K562 (cell line): ENCODE measurements around the gene PDE6B. TPM values are rescaled to one million over a fixed set of nuclear protein-coding genes. Genes with fewer than 3 reads are reported as not detected.

ENCODE experiments used
- ARNT ChIP-seq, 2 experiments: fragments of 450-650 bp; IDR thresholded peaks; 2 replicates each; pipeline ENCODE4 v1.6.1; 2016; ENCODE audit warnings: mild to moderate bottlenecking in 1 of 2
- BCOR ChIP-seq: fragments of 450-650 bp; IDR thresholded peaks from 2 replicates; pipeline ENCODE4 v1.6.1; 2016
- CREB3 ChIP-seq: fragments of 450-650 bp; conservative IDR thresholded peaks from 2 replicates; pipeline ENCODE4 v1.6.1; 2016; ENCODE audit warnings: missing genetic modification characterization, low read depth, mild to moderate bottlenecking, missing compliant biosample characterization, moderate library complexity
- CTBP1 ChIP-seq: fragments of 450-650 bp; IDR thresholded peaks from 2 replicates; pipeline ENCODE4 v1.6.1; 2016; ENCODE audit warnings: borderline replicate concordance
- FIP1L1 ChIP-seq: fragments of 200-400 bp; formaldehyde crosslinking; IDR thresholded peaks from 2 replicates; pipeline ENCODE4 v1.6.1; 2018; ENCODE audit warnings: mild to moderate bottlenecking, low read depth, low read length; ENCODE audit not compliant: poor library complexity, severe bottlenecking
- FOXA1 ChIP-seq: fragments of 450-650 bp; IDR thresholded peaks from 2 replicates; pipeline ENCODE4 v1.6.1; 2016; ENCODE audit warnings: mild to moderate bottlenecking, borderline replicate concordance
- FOXP4 ChIP-seq: sonication (generic); formaldehyde crosslinking; IDR thresholded peaks from 2 replicates; pipeline ENCODE4 v1.8.0; 2022; ENCODE audit warnings: mild to moderate bottlenecking, missing genetic modification reagents, borderline replicate concordance
- HMBOX1 ChIP-seq: sonication (generic); IDR thresholded peaks from 2 replicates; pipeline ENCODE4 v1.6.1; 2016
- KLF6 ChIP-seq: fragments of 250-450 bp; sonication (Bioruptor Pico); IDR thresholded peaks from 2 replicates; pipeline ENCODE4 v1.4.0; 2020; ENCODE audit warnings: mild to moderate bottlenecking, moderate library complexity, borderline replicate concordance
- MEF2D ChIP-seq: conservative IDR thresholded peaks from 2 replicates; pipeline ENCODE4 v1.6.1; 2016; ENCODE audit warnings: low read depth, missing genetic modification characterization, missing compliant biosample characterization
- NCOA2 ChIP-seq, 2 experiments: fragments of 450-650 bp; IDR thresholded peaks; 2 replicates each; pipeline ENCODE4 v1.6.1; 2018; ENCODE audit warnings: mild to moderate bottlenecking in 2 of 2, moderate library complexity in 1 of 2; ENCODE audit not compliant: partially characterized antibody in 2 of 2
- POLR2A ChIP-seq: fragments of 450-650 bp; conservative IDR thresholded peaks from 2 replicates; pipeline ENCODE4 v1.6.1; 2016
- POLR2G ChIP-seq: fragments of 200-400 bp; formaldehyde crosslinking; IDR thresholded peaks from 2 replicates; pipeline ENCODE4 v1.6.1; 2017; ENCODE audit warnings: low read depth, mild to moderate bottlenecking, antibody characterized with exemption, low read length, moderate library complexity
- SLC30A9 ChIP-seq: fragments of 250-450 bp; sonication (Bioruptor Pico); IDR thresholded peaks from 2 replicates; pipeline ENCODE4 v1.8.0; 2022; ENCODE audit warnings: mild to moderate bottlenecking, moderate library complexity
- SMAD1 ChIP-seq: fragments of 150-350 bp; IDR thresholded peaks from 2 replicates; pipeline ENCODE4 v1.6.1; 2014; ENCODE audit warnings: low read length, low read depth; ENCODE audit not compliant: partially characterized antibody
- TCFL5 ChIP-seq: fragments of 250-450 bp; sonication (Bioruptor Pico); conservative IDR thresholded peaks from 2 replicates; pipeline ENCODE4 v1.6.1; 2021; ENCODE audit warnings: mild to moderate bottlenecking, moderate library complexity, matching md5 sums
- TEAD1 ChIP-seq, 2 experiments: fragments of 450-650 bp in 1 of 2; sonication (generic) in 1 of 2; formaldehyde crosslinking; IDR thresholded peaks; 2 replicates each; pipeline versions ENCODE4 v1.4.0 to v1.8.0; 2020 to 2022; ENCODE audit warnings: mild to moderate bottlenecking in 2 of 2, missing genetic modification reagents in 1 of 2
- XRCC3 ChIP-seq: fragments of 450-650 bp; IDR thresholded peaks from 2 replicates; pipeline ENCODE4 v1.6.1; 2017; ENCODE audit warnings: mild to moderate bottlenecking, moderate library complexity
- ZBTB12 ChIP-seq: fragments of 250-450 bp; sonication (Bioruptor Pico); IDR thresholded peaks from 2 replicates; pipeline ENCODE4 v1.4.0; 2020
- ZC3H11A ChIP-seq: IDR thresholded peaks from 2 replicates; pipeline ENCODE4 v1.6.1; 2012; ENCODE audit warnings: low read depth, low read length, improper control_type of control experiment
- ZFX ChIP-seq: sonication (generic); formaldehyde crosslinking; IDR thresholded peaks from 2 replicates; pipeline ENCODE4 v1.8.0; 2022; ENCODE audit warnings: mild to moderate bottlenecking, missing genetic modification reagents, moderate library complexity
- ZNF57 ChIP-seq: fragments of 450-650 bp; formaldehyde crosslinking; IDR thresholded peaks from 2 replicates; pipeline ENCODE4 v1.4.0; 2020; ENCODE audit warnings: mild to moderate bottlenecking, moderate library complexity
- polyA plus RNA-seq, 8 experiments: library from polyadenylated mRNA; depleted of rRNA in 4 of 8; stranded (reverse) in 5 of 8; unstranded in 3 of 8; fragments of >200 nt; fragmentation: Nextera tagmentation in 2 of 8; fragmentation: Illumina TruSeq in 1 of 8; extraction: Ambion mirVana in 2 of 8; extraction: Trizol in 1 of 8; gene quantifications; 2 replicates each; pipeline versions ENCODE4 v1.2.1 to v1.2.3, GENCODE V29; 2011 to 2014; ENCODE audit warnings: inconsistent platforms in 1 of 8, missing spikeins in 1 of 8
- total RNA-seq, 7 experiments: library from RNA; depleted of rRNA in 6 of 7; stranded (reverse); fragments of >200 nt in 6 of 7; fragmentation: Illumina TruSeq in 2 of 7; extraction: Trizol in 2 of 7; gene quantifications; 2 replicates each; pipeline versions ENCODE4 v1.2.1 to v1.2.3, GENCODE V29; 2011 to 2021; ENCODE audit warnings: low replicate concordance in 1 of 7

The PDE6B gene
- total and polyA plus RNA-seq, 9 of the 15 experiments (the other 6 are each of a cell fraction or from before 2014, with no cell fraction given): 0.04 TPM; not detected in 8

GRCh38 chr4:681736-682451 lies 56.5 kb downstream of the PDE6B start (continued):
- TF ChIP-seq FOXP4 (no peak), ARNT (IDR thresholded peaks at IDR 0.05) (no peak), FIP1L1 (peak; percentile 34), CREB3 (no peak), XRCC3 (no peak), ZC3H11A (no peak), ZNF57 (CRISPR knock-in tag) (no peak), CTBP1 (peak; percentile 39; the same call in 1 of the 2 replicates), POLR2A (no peak), ZFX (CRISPR knock-in tag) (no peak), MEF2D (tag) (no peak), NCOA2 (IDR thresholded peaks at IDR 0.05; ENCODE audit: partially characterized antibody in 2 of 2) (no peak), BCOR (0 out of 2 replicates have a peak, but pooled peaks have one; percentile 28), FOXA1 (no peak), ZBTB12 (no peak), POLR2G (peak; percentile 58), TCFL5 (CRISPR knock-in tag) (no peak), HMBOX1 (no peak), KLF6 (CRISPR knock-in tag) (no peak), TEAD1 (CRISPR knock-in tag; IDR thresholded peaks at IDR 0.05) (no peak), SLC30A9 (CRISPR knock-in tag) (no peak), SMAD1 (no peak)
